GM12872 (cell line): ENCODE data around the gene RTN4RL1.

Source experiments
- TF ChIP-seq, protein P1 (sequence below): IDR thresholded peaks from 3 replicates; pipeline ENCODE4 v1.5.1; 2011; ENCODE audit warnings: low read depth, mild to moderate bottlenecking, low read length, moderate library complexity; ENCODE audit not compliant: insufficient read depth

The RTN4RL1 gene

DNA sequence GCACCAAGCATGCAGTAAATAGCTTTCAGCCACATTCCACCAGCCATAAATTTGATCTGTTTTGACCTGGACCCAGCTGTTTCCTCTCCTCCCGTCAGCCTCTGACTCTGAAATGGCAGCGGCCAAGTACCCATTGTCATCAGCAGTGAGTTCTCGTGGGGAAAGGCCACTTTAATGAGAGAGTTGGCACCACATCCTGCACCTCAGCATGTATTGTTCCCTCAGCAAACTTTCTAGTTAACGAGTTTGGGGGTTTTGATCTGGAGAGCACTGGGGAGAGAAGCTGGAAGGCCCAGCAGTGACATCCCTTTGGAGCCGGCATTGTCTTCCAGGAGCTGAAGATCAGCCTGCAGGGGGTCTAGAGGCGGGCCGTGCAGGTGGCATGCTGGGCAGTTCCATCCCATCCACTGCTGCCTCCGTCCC, 110.5 kb downstream of the RTN4RL1 start:
- TF ChIP-seq, protein P1, sequence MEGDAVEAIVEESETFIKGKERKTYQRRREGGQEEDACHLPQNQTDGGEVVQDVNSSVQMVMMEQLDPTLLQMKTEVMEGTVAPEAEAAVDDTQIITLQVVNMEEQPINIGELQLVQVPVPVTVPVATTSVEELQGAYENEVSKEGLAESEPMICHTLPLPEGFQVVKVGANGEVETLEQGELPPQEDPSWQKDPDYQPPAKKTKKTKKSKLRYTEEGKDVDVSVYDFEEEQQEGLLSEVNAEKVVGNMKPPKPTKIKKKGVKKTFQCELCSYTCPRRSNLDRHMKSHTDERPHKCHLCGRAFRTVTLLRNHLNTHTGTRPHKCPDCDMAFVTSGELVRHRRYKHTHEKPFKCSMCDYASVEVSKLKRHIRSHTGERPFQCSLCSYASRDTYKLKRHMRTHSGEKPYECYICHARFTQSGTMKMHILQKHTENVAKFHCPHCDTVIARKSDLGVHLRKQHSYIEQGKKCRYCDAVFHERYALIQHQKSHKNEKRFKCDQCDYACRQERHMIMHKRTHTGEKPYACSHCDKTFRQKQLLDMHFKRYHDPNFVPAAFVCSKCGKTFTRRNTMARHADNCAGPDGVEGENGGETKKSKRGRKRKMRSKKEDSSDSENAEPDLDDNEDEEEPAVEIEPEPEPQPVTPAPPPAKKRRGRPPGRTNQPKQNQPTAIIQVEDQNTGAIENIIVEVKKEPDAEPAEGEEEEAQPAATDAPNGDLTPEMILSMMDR: no peak

DNA sequence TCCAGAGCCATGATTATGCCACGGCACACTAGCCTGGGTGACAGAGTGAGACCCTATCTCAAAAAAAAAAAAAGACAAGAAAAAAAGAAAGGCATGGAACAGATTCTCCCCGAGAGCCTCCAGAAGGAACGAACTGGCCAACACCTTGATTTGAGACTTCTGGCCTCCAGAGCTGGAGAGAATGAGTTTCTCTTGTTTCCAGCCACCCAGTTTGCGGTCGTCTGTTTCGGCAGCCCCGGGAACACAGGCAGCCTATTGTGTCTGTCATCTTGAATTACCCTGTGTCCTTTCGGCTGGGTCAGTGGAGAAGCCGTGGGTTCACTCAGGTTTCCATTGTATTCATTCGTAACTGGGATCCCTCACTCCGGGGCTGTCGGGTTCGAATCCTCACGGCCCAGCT, 111.4 kb downstream of the RTN4RL1 start:
- TF ChIP-seq, protein P1: no peak

DNA sequence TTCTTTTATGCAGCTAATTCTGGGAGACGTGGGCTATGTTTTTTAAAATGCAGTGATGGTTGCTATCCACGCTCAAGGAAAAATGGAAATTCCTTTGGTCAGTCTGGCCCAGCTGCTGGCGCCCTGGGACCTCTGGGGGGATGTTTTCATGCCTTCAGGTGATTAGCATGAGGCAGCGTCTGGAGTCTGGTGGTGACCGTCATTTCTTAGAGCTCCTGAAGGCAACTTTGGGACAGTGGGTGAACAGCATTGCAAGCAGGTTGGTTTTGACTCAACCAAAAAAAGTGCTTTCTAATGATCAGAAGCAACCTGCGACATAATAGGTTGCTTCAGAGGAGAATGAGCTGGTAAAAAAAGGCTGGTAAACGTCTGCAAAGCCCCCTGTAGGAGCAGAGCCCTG, 113.0 kb downstream of the RTN4RL1 start:
- TF ChIP-seq, protein P1: no peak

DNA sequence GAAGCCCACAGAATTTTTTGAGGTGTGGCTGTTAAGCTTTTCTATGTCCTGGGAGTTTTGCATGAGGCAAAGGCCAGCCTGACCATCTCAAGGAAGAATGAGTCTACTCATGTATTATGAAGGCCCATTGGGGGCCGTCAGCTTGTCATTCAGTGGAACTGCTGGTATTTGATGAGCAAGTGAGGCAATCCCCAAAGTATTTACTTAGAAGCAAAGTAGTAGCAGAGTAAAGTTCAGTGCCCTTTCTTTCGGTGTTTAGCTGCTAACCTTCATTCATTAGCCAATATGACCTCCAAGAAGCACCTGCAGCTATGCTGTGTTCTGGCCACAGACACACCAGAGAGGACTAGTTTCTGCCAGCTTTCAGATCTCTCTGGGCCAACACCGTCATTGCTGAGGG, 115.1 kb downstream of the RTN4RL1 start:
- TF ChIP-seq, protein P1: no peak

DNA sequence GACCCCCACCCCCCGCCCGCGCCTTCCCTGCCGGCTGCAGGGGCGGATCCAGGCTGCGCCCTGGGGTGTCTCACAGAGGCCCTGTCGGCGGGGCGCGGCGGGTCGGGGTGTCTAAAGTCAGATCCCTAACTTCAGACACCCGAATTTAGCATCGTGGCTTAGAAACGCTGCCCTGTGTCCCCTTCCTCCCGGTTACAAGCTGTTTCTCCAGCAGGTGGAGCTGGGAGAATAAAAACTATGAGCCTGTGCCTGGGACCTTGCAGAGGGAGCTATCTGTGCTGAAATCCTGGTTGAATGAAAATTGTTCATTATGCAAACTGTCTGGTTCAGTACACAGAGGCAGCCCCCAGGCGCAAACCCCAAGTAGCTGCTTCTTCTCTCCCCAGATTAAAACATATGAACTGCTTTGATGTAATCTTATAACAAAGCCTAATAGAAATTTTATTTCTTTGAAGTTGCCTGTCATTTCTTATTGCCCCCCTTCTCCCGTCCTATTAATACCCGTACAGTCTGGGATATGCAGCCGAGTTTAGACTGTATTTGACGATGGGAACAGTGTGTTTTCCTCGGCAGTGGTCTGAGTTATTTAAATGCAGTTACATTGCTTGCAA, 116.3 kb downstream of the RTN4RL1 start:
- TF ChIP-seq, protein P1: peak; percentile 46; the same call in 2 of the 3 replicates

DNA sequence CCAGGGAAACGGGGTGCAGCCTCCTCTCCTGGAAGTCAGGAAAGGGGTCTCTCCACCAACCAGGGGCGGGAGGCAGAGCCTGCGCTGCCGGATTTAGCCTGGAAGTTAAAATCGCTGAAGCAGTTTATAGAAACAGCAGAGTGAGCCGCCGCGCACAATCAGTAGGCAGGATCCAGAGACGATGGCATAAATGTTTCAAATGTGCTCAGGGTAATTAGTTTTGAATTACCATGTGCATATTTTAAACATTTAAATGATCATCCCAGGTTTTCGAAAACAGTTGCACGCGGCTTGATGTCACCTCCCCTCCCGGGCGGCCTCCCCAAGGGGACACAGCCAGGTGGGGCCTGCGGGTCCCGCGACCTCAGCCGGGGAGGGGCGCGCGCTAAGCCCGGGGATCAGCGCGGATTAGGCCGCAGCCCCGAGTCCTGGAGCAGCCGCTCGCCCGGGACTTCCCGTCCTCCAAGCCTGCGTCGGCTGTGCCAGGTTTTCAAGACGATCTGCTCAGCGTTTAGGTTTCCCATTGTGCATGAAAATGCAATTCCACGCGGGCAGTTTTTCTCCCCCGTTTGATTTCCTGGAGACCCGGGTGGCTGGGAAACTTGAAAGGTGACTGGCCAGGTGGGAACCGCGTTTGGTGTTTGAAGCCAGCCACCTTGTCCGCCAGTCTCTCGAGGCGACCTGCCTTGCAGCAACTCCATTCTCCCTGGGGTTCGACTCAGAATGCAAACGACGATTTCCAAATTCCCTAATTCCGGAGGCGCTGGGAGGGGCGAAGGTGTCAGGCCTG, 117.0 kb downstream of the RTN4RL1 start:
- TF ChIP-seq, protein P1: no peak

DNA sequence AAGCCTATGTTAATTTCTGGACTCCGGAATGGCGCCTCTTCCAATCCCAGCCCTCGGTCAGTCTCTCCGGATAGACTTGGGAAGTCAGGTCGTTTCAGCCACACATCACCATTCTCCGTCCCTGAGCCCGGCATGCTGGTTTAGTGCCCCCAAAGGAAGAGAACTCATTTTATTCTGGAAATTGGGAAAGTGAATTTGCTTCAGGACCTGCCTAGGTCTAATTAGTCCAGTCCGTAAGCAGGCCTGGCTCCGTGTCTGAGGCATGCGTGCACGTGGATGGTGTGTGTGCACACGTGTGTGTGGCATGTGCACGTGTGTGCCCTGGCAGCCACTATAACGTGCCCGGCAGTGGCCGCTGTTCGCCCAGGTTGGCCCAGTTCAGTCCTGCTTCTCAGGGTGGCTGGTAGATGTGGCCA, 117.9 kb downstream of the RTN4RL1 start:
- TF ChIP-seq, protein P1: no peak
